NCI-H446 treated with DMSO at 0.1 percent for 48 hours (cell line): Measurements from ENCODE around the gene FGF12.

Source experiments
- DNase-seq: peaks from one replicate; lab custom pipeline; 2025; lab: John Stamatoyannopoulos, UW

The FGF12 gene

DNA sequence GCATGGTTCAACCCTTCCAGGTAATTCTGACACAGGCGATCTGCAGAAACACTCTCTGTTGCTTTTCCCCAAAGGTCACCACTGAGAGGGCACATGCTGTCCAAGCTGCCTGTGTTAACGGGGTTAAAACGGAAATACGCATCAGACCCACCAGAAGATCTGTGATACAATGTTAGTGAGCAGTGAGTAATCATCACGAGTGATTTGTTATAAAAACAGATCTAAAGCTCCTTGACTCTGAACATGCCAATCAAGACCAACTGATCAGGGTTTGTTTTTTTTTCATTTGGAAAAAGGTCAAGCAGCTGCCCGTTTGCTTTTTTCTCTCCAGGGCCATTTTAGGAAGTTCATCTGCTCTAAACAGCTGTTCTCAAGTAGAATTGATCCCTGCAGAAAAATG is 43.2 kb downstream of the FGF12 start:
- DNase-seq: no peak

DNA sequence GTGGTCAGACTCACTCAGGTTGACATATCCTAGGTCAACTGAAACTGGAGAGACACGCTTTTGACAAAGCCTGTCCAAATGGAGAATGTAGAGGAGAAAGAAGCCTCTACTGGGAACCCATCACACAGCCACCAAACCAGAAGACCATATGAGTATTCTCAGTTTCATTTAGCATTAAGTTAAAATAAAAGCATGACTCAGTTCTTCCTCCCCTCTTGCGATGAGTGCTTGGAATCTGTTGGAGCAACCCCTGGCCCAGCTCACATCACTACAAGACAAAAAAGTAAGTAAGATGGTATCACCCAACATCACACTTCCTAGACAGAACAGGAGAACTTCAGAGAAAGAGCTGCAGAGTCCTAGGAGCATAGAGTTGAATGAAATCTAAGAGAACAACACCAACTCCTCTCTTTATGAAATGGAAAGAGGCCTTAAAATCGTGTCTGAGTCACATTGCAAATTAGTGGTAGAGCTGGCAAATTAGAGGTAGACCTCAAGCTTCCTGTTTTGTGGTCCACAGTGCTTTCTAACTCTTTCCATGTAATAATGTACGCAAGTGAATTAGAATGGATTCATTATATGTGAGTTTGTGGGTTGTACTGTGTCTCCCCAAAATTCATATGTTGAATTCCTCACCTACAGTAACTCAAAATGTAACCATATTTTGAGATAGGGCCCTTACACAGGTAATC is 51.2 kb downstream of the FGF12 start:
- DNase-seq: no peak

- no peak for DNase-seq
These were observed 71.7 kb downstream of the FGF12 start for GRCh38 chr3:192655628-192656027.

DNA sequence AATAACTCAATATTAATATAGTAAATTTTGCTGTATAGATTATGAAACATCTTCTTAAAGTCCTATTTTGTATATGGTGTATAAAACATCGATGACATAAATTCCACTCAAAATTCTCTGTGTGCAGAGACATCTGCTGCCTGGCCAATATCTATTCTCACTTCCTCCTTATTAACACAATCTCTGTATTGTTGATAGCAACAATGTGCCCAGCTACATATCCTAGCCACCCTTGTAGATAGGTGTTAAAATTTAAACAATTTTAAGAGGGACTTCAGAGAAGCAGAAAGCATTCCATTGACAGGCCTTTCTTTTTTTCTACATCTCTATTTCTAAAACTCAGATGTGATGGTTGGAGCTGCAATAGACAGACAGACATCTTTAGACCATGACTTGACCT is 72.3 kb downstream of the FGF12 start:
- no peak for DNase-seq

GRCh38 chr3:192653862-192654261 is 73.5 kb downstream of the FGF12 start:
- no peak for DNase-seq

DNA sequence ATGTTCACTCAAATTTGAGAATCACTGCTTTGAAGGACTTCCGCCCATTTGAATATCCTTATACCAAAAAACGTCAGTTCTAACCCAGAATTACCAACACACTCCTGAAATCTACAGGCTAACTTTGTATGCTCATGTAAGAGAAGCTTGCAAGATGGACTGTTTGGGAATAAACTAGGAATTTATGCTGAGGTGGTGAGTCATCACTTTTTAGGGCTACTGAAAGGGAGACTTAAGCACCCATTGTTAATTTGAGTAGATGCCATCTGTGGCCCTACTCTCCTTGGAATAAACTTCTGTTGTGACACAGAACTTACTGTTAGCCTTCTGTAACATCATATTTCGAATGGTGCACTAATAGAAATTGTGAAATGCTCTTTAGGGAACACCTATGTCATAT is 74.6 kb downstream of the FGF12 start:
- no peak for DNase-seq

DNA sequence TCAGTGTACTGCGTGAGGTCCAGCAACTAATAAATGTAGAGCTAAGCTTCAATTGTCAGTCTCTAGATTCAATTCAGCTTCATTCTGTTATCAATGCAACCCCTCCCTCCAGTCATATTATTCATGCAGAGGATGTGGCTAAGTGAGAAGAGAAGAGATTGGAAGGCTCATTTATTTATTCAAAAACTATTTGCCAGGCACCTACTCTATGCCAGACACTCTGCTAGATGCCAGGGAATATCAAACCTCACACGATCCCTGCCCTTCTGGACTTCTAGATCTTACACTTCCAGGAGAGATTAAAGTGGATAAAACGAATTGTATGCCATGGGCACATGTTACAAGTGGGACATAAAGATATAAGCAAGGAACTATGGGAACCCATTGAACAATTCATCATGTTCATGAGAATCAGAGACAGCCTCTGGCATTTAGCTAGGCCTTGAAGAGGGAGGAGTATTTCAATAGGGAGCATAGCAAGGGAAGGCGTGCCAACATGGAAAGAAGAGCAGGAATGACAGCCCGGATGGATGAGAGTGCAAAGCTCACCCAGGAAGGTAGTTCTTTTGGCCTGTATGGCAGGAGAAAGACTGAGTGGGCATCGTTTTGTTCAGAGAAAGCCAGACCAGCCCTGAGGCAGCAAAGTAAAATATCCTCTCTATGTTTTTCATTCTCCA is 75.4 kb downstream of the FGF12 start:
- no peak for DNase-seq

- no peak for DNase-seq
These were observed 81.9 kb downstream of the FGF12 start for GRCh38 chr3:192645437-192645836.

GRCh38 chr3:192642651-192643050 is 84.7 kb downstream of the FGF12 start:
- peak; percentile 4 for DNase-seq

DNA sequence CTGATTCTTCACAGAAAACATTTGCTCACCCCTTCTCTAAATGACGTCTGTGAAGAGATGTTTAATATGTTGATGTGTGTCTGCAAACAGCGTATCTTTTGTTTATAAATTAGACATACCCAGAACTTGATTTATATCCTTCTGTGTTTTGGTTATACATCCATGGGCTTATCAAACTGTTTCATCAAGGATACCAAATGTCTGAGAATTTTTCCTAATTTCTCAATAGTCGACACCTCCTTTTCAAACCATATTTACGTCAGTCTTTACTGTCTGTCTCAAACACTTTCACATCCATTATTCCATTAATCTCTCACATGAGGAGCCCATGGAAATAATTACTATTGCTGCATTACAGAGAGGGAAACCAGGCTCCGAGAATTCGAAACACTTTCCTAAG is 85.4 kb downstream of the FGF12 start:
- DNase-seq: no peak

GRCh38 chr3:192639987-192640386 is 87.4 kb downstream of the FGF12 start:
- DNase-seq: no peak

DNA sequence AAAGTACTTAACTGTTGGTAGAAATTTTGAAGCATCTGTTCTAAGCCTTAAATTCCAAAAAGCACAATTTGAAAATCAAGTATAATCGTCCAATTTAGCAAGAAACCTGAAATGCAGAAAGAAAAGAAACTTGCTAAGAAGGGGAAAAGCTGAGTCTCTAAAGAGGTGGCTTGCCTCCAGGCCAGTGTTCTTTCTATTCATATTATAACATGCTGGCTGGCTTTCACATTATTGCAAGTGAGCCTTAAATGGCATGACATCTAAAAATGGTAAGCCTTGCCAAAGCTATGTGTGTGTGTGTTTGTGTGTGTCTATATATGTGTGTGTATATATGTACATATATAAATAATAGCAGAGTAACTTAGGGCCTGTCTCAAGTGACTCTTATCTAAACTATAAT is 89.5 kb downstream of the FGF12 start:
- no peak for DNase-seq

GRCh38 chr3:192636517-192637444 is 90.6 kb downstream of the FGF12 start:
- DNase-seq: no peak

- DNase-seq: no peak
These were observed 97.9 kb downstream of the FGF12 start for GRCh38 chr3:192629429-192629828.

DNA sequence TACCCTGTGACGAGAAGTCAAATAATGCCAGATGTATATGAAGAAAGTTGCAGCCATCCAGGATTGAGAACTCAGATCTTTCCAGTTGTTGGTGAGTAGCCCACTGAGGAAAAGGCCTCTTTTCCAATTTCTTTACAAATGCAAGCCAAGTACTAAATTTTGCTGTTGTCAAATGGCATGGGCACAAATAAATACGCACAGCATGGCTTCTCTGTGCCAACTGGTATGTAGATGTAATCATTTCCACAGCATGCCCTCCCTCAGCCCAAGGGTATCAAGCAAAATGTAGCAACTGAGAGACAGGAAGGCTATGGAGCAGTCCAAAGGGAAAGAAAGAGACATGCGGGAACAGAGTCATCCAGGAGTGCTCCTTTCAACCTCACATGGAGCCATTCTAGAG is 105.4 kb downstream of the FGF12 start:
- no peak for DNase-seq

GRCh38 chr3:192620275-192620674 is 107.1 kb downstream of the FGF12 start:
- no peak for DNase-seq

DNA sequence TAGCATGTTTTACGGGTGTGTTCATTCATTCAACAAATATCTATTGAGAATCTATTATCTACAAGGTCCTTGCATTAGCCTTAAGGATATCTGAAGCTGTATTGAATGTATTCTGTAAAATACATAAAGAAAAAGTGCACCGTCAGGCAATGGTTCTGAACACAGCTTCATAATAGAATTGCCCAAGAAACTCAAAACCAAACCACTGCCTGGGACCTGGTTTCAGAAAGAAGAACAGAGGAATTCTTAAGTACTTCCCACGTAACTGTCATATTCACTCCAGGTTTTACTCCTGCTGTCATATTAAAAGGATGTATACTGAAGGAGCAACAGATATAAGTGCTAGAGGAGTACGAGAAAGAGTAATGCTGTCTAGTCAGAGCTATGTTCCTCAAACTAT is 115.9 kb downstream of the FGF12 start:
- no peak for DNase-seq

DNA sequence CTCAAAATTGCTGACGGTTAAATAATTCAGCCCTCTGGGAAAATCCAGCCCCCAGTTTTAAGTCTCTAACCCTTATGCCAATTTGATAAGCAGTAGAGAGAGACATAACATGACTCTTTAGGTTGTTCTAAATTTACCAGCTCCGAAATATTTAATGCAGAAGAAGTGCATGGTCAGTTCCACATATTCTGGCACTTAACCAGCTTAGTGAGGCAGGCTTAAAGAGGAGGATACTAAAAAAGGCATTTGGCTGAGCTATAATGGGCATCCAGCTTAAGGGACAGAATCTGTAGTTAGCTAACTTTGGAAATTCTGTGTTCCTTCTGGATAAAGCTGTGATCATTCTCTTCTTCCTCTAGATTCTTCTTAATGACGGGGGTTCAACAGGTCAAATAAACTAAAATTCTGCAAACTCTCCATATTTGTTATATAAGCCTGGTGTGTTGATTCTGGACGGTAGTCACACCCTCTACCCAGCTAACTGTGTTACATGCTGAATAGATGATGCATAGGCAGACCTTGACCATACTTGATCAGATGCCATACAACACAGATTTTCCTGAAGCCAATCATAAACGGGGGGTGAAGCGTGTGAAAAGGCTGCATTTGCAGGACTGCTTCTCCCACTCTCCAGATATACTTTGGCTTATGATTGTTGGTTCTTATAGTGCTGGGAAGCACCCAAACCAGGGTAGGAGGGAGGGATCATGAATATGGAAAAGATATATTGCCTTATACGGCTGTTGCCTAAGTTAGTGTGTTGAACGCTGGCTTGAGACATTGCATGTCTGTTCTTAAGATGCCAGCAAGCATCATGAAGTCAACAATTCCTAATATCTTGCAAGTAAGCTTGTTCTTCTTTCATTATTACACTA is 118.4 kb downstream of the FGF12 start:
- DNase-seq: no peak

- no peak for DNase-seq
These were observed 119.5 kb downstream of the FGF12 start for GRCh38 chr3:192607798-192608197.

GRCh38 chr3:192597913-192598312 is 129.4 kb downstream of the FGF12 start:
- no peak for DNase-seq

DNA sequence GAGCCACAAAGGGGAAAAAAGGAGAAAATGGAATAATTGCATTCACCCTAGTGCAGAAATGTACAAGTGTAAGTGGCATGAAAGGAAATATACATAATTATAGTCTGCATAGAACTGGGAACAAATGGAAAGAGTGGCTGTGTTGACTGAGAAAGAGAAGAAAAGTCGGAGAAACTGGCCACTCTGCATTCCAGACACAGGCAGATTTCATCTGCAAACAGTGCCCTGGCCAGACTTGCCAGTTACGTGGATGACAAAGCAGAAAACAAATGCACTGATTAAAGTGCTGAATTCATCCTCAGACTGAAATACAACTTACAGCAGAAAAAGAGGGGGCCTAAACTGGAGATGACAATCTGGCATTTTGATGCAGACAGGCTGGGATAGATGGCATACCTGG is 129.8 kb downstream of the FGF12 start:
- no peak for DNase-seq

DNA sequence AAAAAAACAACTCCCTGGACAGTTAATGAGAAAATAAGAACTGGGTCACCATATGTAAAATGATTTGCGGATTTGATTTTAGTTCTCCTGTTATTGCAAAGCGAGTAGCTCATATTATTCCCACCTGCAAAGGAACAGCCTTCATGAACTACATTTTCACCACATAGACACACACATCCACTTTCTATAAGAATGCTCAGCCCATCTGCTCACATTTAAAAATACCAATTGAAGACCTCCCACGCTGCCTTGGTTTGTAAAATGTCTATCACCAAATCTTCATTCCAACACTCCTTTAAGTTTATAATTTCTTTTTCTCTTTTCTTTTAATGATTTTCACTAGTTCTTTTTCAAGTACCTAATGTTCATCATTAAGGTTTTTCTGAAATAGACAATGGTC is 148.6 kb downstream of the FGF12 start:
- no peak for DNase-seq
